HG03135 (cell line): ENCODE results near the gene TMEM41A.

Experiments
- ATAC-seq: cut with Tn5 transposase; IDR thresholded peaks from one replicate; pipeline ENCODE4 v1.9.1; 2021; ENCODE audit warnings: mild to moderate bottlenecking, moderate library complexity; ENCODE audit not compliant: unreplicated experiment

Gene TMEM41A

GRCh38 chr3:185498503-185499396 lies at the start of gene TMEM41A:
Gene TMEM41A, minus strand, starts transcription at chr3:185499035. Its CDS starts 74 bp downstream, at chr3:185498961.
- peak; percentile 98 for ATAC-seq

DNA sequence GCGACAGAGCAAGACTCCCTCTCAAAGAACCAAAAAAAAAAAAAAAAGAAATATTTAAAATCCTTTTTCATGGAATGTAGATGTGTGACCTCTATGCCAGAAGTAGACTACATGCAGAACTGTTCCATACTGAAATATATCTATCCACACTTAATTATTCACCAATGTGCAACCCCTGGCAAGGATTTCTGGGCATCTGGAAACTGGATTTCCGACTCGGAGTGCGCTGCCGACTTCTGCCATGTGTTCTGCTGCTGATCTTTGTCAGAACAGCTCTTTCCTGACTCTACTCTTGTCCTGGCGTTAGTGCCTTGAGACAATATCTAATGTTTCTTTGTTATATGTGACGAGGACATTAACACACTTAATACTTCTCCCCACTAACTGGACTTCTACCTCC lies 41.9 kb upstream of the TMEM41A start:
- ATAC-seq, result no peak

GRCh38 chr3:185539934-185540333 lies 41.1 kb upstream of the TMEM41A start:
- no peak for ATAC-seq

DNA sequence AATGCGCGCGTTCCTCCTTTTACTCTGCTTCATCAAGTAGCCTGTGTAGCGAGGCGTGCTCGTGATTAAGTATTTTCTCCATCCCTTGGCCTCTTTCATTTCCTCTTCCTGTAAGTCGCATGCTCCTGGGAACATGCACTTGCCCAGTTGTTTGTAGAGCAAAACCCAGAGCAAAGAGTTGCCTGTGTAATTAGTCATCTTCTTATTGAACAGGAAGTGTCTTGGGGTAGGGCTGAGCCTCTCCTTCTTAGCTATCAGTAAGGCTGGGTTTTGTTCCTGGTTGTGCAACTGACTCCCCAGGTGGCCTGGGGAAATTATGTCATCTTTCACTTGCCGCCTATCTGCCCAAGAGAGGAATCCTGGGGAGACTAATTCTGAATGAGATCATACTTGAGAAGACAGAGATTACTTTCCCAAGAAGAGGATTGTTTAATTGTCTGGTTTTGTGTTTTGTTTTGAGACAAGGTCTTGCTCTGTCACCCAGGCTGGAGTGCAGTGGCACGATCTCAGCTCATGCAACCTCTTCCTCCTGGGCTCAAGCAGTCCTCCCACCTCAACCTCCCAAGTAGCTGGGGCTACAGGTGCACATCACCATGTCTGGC lies 38.6 kb upstream of the TMEM41A start:
- ATAC-seq, result peak; percentile 97

DNA sequence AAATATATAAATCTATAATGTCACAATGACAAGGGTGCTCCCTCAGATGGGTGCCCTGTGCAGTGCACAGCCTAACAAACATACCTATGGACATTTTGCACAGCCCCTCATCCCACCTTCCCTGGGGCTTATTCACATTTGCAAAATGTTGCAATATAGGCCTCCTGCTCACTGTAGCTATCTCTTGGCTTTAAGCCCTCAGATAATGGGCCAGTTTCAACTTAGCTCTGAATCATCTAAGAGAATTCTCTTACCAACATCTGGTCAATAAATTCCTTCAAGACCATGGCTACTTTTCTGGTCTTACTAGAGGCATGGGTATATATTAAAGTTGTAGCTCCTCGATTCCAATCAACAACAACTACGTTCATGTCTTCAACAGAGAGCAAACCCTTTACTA lies 35.7 kb upstream of the TMEM41A start:
- ATAC-seq, result no peak

DNA sequence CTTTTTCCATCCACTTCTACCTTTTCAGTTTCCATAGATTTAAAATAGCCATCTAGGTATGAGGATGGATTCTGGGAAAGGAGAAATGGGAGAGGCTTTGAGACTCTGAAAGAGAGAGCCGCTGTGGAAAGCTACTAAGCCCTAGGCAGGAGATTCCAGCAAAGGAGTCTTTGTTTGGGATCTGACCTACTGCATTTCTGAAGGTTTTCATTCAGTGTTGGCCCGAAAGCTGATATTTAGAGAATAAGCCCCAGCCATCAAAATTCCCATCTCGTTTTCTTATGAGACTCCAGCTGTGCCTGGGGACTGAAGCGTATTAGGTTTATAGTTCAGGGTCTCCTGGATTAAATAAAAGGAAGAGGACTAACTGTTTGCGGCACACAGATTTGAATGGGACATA lies 34.1 kb upstream of the TMEM41A start:
- no peak for ATAC-seq

DNA sequence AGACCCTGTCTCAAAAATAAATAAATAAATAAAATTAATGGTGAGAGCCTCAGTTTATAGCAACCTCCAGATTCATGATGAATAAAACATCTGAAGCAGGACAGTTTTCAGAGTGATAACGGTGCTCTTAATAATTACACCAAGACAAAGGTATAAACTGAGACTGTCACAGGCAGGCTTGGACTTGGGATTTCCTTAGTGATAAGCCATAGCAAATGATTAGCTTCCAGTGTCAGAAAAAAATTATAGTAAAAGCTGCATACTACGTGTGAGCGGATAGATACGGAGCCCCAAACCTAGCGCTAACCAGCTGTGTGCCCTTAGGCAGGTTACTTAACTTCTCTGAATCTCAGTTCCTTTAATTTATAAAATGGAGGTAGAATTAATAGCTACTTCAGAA lies 32.0 kb upstream of the TMEM41A start:
- no peak for ATAC-seq

- ATAC-seq, result no peak
These were observed 29.7 kb upstream of the TMEM41A start for GRCh38 chr3:185528532-185528931.

DNA sequence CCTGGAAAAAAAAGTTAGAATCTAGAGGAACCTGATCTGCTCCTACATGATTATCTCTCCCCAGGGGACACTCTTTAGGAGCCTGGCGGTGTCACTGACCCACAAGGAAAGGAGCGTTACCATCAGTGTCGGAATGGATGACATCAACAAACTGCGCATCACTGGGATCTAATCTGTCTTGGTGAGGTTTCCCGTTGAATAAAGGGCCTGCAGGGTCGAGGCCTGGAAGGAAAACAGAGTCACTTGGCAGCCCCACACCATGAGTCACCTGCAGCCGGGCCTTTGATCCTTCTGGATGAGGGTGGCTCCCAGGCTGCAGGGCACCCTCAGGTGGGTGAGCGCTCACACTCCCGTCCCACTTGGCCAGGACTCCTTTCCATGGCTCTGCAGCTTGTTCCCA lies 28.5 kb upstream of the TMEM41A start:
- ATAC-seq, result no peak

GRCh38 chr3:185526349-185526951 lies 27.6 kb upstream of the TMEM41A start:
- ATAC-seq, result no peak

DNA sequence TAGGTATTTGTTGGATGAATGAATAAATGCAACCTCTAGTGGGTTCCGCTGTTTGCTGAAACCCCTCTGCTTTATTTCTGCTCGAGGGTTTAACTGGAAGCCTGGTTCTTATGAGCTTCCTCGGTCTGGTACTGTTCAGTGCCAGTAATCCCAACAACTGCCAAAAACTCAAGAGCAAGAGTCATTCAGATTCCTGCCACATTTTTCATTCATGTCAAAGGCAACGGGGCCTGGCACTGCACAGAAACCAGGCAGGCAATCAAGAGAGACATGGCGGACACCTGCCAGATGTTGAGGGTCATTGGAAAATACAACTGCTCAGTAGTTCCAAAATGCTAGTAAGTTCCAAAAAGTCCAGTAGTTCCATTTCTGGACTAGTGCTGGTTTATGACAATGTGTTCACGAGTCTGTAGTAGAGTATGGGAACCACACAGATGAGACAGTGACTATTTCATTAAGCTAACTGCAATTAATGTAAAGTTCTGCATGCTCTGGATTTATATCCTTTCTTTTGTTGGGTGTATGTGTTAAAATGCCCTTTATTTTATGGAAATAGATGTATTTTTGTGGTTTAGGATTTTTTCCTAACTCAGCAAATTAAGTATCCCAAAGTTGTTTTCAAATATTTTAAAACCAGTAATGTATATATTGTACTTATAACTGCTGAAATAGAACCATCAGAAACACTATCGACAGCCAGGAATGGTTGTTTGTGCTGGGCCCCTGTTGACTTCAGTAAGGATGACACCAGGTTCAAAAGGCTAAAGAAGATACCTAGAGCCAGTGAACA lies 22.7 kb upstream of the TMEM41A start:
- no peak for ATAC-seq

GRCh38 chr3:185519021-185519420 lies 20.2 kb upstream of the TMEM41A start:
- ATAC-seq, result no peak

GRCh38 chr3:185517387-185518130 lies 18.7 kb upstream of the TMEM41A start:
- ATAC-seq, result no peak

- no peak for ATAC-seq
These were observed 12.9 kb upstream of the TMEM41A start for GRCh38 chr3:185511711-185512110.

GRCh38 chr3:185508335-185508991 lies 9.6 kb upstream of the TMEM41A start:
- no peak for ATAC-seq

GRCh38 chr3:185507883-185508282 lies 9.0 kb upstream of the TMEM41A start:
- no peak for ATAC-seq

GRCh38 chr3:185504636-185505035 lies 5.8 kb upstream of the TMEM41A start:
- no peak for ATAC-seq

- ATAC-seq, result no peak
These were observed 4.7 kb upstream of the TMEM41A start for GRCh38 chr3:185503521-185503920.

DNA sequence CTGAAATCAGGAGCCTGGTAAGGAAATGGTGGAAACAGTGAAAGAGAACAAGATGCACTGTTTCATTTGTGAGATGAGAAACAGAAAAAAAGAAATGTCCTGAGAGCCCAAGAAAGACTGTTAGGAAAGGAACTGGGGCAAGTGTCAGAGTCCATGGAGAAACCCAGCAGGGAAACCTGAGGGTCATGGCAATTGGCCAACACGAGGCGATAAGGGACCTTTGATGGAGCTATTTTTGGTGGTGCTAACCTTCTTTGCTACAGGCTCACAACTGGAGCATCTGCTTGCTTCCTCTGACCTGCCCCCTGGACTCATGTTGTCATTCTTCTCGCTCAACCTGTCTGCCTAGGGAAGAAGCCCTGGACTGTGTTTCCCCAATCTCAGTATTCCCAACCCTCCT lies 4.2 kb upstream of the TMEM41A start:
- ATAC-seq, result no peak

GRCh38 chr3:185490241-185490640 lies 8.6 kb downstream of the TMEM41A start:
- no peak for ATAC-seq
